ENCODE data around the gene GREB1.

GRCh38 chr2:11553661-11554398 lies 20.0 kb downstream of the GREB1 start:
- TF ChIP-seq CTCF (IDR thresholded peaks at IDR 0.05; ENCODE audit: low read length) (no peak), EZH2 (IDR thresholded peaks at IDR 0.05; ENCODE audit: borderline replicate concordance, low read length) (no peak)
